ENCODE results near the gene USP31. TPM values are rescaled to one million over a fixed set of nuclear protein-coding genes. Genes with fewer than 3 reads are reported as not detected.
"Not testable (repeated sequence)": the region's sequence is repeated elsewhere in the genome, so short reads cannot be mapped to it uniquely, and the experiment has no call there.

The USP31 gene
- total RNA-seq, 1 experiment from 2014 or later, result 6.7 TPM

DNA sequence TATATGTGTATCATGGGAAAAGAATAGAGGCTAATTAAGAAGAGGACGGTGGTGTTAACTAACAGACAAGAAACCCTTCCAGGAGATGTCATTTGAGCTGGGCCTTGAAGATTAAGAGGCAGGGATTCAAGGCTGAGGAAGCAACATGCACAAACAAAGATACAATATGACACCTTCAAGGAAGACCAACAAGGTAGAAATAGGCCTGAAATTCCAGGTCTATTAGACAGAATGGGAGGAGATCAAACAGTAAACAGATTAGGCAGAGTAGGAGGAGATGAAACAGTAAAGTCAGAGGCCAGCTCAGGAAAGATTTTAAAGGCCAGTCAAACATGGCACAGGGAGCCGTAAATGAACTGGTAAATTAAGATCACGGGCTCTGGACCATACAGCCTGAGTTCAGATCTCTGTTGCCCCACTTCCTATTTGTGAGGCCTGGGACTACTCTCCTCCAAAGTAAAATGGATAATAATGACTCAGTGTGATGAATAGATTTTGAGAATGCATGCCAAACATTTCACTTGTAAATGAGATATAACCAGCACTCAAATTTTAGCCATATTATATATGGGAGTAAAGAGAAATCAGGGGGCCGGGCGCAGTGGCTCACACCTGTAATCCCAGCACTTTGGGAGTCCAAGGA is 38.9 kb downstream of the USP31 start:
- no peak for DNase-seq (ENCODE audit: low read depth)
- in situ Hi-C loops (cut with HindIII; ENCODE audit: low pct_unique_long_range_greater_than_20kb, low sequenced_read_pairs), result no loop called here

DNA sequence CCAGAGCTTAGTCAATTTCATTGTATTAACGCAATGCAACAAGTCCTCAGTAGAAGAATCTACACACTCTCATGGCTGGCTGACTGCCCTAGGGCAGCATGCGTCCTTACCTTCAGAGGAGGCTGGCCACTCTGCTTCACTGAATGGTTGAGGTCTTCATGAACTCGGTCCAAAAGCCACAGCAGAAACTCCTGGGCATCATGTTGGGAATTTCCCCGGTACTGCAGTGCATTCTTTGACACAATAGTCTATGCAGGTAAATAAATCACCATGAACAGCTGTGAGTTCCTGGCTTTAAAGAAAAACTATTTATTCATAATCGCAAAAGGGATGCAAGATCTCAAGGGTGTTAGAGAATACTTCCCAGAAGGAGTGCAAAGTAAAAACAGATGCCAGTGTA is 41.3 kb downstream of the USP31 start:
- peak; percentile 5 for DNase-seq (ENCODE audit: low read depth)
- in situ Hi-C loops (cut with HindIII; ENCODE audit: low pct_unique_long_range_greater_than_20kb, low sequenced_read_pairs), result no loop called here

DNA sequence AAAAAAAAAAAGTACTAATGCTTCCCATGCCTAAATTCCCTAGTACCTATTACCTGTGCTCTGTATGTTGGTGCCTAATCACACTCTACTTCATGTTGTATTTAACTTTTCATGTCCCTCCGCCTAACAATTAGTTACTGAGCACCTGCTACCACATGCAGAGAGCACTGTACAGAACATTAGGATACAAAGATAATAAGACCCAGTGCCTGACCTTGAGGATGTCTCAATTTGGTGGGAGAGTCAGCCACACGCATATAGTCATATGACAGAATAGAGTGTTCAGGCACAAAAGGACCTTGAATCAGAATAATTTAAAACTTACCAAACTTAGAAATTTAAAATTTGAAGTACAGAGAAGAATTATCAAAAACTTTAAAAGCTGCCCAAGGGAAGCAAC is 42.1 kb downstream of the USP31 start:
- in situ Hi-C loops (cut with HindIII; ENCODE audit: low pct_unique_long_range_greater_than_20kb, low sequenced_read_pairs), result no loop called here
- DNase-seq (ENCODE audit: low read depth), result no peak

DNA sequence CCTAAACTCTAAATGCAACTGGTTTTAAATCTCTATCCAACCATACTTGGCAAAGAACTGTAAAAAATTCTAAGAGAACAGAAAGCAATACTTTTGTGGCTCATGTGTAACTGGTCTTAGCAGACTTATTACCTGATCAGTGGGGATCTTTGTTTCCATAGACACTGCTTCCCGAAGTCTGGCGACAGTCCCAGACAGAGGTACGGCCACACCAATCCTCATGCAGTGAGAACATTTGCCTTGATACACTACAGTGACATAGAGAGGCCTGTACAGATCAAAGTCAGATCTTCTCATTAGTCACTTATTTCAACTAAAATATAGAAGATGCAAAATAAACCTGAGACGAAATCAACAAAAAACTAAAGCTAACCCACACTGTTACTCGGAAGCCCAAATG is 43.9 kb downstream of the USP31 start:
- in situ Hi-C loops (cut with HindIII; ENCODE audit: low pct_unique_long_range_greater_than_20kb, low sequenced_read_pairs), result no loop called here
- no peak for DNase-seq (ENCODE audit: low read depth)

DNA sequence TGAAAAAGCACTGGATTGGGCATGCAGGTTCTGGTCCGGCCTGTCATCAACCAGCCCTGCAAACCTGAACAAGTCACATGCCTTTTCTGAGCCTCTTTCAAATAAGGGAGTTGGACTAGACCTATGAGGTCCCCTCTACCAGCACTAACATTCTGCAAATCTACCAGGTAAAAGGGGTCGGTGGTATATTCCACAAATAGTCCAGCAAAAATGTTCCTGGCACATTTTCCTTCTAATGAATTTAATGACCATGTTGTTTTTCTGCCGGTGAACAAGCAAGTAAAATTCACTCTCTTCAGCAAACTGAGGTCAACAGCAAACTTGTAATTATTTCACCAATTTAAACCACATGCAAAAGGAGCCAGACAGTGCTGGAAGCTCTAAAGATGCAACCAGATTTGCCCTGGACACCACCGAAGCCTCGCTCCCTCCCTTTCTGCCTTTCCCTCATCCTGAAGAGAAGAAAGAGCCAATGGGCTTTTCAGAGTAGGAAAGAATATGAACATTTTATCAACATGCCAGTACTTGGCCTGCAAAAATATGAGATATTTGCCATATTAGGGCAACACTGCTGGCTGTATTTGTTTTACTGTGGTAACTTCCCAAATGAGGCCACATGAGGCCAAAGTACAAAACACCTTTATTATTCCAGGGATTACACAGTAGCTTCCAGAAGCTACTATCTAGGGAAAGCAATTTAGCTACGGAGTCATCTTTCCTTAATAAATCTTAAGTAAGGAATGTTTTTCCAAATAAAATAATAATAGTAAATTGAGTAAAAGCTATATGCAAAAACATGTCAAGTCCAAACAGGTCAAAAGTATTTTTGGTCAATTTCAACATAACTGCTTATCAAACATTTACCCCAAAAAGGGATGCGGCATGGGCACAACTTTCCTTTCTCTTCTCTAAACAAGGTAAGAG is 45.0 kb downstream of the USP31 start:
- DNase-seq (ENCODE audit: low read depth), result no peak
- in situ Hi-C loops (cut with HindIII; ENCODE audit: low pct_unique_long_range_greater_than_20kb, low sequenced_read_pairs), result no loop called here

DNA sequence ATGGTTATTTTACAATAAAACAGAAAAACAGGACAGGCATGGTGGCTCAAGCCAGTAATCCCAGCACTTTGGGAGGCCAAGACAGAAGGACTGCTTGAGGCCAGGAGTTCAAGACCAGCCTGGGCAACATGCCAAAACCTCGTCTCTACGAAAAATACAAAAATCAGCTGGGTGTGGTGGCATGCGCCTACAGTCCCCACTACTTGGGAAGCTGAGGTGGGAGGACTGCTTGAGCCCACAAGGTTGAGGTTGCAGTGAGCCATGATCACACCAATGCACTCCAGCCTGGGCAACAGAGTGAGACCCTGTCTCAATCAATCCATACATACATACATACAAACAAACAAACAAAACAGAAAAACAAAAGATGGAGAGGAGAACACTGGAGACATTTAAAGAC is 45.6 kb downstream of the USP31 start:
- DNase-seq (ENCODE audit: low read depth), result no peak
- in situ Hi-C loops (cut with HindIII; ENCODE audit: low pct_unique_long_range_greater_than_20kb, low sequenced_read_pairs), result no loop called here

DNA sequence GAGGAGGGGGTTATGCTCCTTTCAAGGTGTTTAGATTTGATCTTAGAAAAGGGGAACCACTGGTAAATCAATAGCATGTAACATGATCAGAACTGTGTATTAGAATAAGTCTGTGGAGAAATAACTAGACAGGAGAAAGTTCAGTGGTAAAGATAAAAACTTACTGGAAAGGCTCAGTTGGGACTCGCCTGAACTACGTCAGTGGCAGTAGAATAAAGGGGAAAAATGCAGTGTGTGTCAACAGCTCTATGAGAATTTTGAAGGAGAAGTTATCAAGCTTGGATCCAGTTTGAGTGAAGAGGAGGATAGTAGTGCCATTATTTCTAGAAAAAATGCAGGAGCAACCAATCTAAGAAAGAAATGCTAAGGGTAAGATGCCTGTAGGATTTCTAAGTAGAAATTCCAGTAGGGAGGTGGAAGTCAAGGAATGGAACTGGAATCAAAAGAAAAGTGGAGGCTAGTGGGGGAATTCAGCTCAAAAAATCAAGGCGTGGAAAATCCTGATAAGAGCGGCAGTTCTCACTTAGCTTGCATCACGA is 48.2 kb downstream of the USP31 start:
- in situ Hi-C loops (cut with HindIII; ENCODE audit: low pct_unique_long_range_greater_than_20kb, low sequenced_read_pairs), result no loop called here
- no peak for DNase-seq (ENCODE audit: low read depth)

DNA sequence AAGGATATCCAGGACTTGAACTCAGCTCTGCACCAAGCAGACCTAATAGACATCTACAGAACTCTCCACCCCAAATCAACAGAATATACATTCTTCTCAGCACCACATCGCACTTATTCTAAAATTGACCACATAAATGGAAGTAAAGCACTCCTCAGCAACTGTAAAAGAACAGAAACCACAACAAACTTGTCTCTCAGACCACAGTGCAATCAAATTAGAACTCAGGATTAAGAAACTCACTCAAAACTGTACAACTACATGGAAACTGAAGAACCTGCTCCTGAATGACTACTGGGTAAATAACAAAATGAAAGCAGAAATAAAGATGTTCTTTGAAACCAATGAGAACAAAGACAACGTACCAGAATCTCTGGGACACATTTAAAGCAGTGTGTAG is 52.8 kb downstream of the USP31 start:
- in situ Hi-C loops (cut with HindIII; ENCODE audit: low pct_unique_long_range_greater_than_20kb, low sequenced_read_pairs); DNase-seq (ENCODE audit: low read depth): not testable (repeated sequence)

DNA sequence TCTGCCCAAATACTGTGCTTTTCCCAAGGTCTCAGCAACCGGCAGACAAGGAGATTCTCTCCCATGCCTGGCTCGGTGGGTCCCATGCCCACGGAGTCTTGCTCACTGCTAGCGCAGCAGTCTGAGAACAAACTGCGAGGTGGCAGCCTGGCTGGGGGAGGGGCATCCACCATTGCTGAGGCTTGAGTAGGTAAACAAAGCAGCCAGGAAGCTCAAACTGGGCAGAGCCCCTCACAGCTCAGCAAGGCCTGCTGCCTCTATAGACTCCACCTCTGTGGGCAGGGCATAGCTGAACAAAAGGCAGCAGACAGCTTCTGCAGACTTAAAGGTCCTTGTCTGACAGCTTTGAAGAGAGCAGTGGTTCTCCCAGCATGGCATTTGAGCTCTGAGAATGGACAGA is 55.1 kb downstream of the USP31 start:
- DNase-seq (ENCODE audit: low read depth); in situ Hi-C loops (cut with HindIII; ENCODE audit: low pct_unique_long_range_greater_than_20kb, low sequenced_read_pairs): not testable (repeated sequence)

DNA sequence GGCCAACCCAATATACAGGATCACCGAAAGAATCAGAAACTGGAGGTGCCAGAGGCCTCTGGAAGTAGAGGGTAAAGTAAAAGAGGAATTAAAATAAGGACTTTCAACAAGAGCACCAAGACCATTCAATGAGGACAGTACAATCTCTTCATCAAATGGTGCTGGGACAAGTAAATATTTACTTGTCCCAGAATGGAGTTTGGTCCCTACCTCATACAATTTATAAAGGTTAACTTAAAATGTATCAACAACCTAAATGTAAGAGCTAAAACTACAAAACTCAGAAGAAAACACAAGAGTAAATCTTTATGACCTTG is 56.5 kb downstream of the USP31 start:
- no peak for DNase-seq (ENCODE audit: low read depth)
- in situ Hi-C loops (cut with HindIII; ENCODE audit: low pct_unique_long_range_greater_than_20kb, low sequenced_read_pairs), result no loop called here

DNA sequence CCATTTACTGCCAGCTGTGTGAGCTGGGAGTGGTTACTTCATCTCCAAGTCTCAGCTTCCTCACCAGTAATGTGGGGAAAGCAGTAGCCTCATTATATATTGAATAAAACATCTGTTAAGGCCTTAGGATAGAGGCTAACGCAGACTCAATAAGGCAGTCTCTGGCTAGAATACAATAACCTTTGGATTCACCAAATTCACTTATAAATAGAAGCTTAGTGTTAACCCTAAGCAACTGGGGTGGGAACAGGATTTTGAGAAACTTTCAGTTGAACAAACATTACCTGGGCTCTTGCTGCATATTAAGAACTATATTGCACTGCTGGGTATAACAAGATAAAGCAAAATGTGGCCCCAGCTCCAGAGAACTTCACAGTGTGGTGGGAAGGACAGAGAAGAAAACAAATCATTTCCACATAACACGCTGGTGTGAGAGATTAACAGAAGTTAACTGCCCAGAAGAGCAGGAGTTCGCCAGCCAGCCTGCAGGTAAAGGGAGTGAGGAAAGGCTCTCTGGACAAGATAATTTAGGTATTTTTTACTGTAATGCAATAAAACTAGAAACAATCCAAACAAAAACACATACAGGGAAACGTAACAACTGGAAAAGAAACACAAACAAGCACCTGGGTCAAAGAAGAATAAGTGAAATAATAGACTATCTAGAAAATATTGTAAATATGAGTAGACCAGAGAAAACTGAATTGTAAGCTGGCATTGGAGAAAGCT is 57.0 kb downstream of the USP31 start:
- in situ Hi-C loops (cut with HindIII; ENCODE audit: low pct_unique_long_range_greater_than_20kb, low sequenced_read_pairs), result no loop called here
- DNase-seq (ENCODE audit: low read depth), result no peak

DNA sequence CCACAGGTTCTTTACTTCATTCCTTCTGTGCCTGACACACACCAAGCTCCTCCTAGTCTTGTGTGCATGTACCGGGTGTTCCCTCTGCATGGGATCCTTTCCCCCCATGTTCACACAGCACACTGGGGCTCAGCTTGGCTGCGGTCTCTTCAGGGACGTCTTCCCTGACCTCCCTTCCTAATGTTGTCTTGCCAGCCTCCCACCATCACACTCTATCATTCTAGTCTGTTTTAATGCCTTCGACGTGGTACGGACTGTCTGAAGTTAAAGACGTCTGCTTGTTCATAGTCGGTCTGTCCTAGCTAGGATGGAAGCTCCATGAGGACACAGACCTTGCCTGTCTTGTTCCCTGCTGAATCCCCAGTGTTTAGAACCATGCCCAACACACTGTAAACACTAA is 60.1 kb downstream of the USP31 start:
- no peak for DNase-seq (ENCODE audit: low read depth)
- in situ Hi-C loops (cut with HindIII; ENCODE audit: low pct_unique_long_range_greater_than_20kb, low sequenced_read_pairs), result no loop called here

DNA sequence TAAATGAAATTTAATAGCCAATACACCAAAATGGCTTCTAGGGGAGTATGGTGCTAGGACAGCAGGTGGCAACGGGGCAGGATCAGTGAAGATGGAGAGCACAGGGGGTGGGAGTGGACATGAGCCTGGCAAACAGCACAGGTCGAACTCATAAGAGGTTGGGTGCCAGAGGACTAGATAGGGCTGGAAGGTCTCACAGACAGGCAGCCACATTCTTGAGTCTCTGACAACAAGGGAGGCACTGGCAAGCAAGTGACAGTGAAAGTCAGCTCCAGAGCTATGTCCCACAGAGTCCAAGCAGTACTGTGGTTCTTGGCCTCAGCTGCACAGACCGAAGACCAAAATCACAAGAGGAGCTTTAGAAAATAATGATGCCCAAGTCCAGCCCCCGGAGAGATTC is 61.2 kb downstream of the USP31 start:
- no peak for DNase-seq (ENCODE audit: low read depth)
- in situ Hi-C loops (cut with HindIII; ENCODE audit: low pct_unique_long_range_greater_than_20kb, low sequenced_read_pairs), result no loop called here

DNA sequence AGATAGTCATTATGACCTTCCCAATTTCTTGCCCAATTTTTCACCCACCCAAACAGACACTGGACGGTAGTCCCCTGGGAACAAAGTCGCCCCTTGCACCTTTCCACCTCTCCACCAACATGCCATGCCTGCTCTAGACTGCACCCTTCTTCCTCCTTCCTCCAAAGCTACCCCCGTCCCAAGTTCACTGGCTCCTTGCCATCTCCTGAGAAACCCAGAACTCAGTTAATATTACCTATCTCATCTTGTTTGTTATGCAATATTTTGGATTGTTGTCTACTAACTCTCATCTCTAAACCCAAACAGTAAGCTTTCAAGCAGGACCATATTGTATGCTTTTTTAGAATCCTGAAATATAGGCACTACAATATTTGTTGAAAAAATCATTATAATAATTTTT is 63.3 kb downstream of the USP31 start:
- no peak for DNase-seq (ENCODE audit: low read depth)

DNA sequence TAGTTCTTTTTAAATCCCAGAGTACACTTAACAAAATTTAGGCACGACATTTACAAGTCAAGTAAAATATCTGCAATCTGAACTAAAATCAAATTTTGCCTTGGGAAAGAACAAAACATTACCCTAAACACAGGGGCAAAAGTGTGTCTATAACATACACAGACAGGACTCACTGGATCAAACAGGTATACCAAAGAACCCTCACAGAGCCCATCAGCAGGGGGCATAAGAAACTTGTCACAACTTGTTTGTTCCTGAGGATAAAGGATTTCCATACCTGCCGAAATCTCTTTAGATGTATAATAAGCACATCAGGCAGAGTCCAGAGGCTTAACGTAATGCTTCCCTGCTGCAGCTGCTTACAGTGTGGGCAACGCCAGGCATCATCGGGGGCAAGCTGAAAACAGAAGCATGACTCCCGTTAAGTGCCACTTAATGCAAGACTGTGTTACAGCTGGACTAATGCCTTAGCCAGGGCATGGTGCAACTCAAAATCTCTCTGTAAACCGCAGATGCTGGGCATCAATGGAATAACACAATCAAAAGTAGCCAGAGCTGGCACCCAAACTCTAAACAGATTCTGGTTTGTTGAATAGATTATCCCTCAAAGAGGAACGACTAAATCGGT is 67.0 kb downstream of the USP31 start:
- DNase-seq (ENCODE audit: low read depth), result no peak
- in situ Hi-C loops (cut with HindIII; ENCODE audit: low pct_unique_long_range_greater_than_20kb, low sequenced_read_pairs), result no loop called here

More for the DNA sequence above, 63.3 kb downstream of the USP31 start:
- in situ Hi-C loops (cut with HindIII; ENCODE audit: low pct_unique_long_range_greater_than_20kb, low sequenced_read_pairs), result no loop called here

DNA sequence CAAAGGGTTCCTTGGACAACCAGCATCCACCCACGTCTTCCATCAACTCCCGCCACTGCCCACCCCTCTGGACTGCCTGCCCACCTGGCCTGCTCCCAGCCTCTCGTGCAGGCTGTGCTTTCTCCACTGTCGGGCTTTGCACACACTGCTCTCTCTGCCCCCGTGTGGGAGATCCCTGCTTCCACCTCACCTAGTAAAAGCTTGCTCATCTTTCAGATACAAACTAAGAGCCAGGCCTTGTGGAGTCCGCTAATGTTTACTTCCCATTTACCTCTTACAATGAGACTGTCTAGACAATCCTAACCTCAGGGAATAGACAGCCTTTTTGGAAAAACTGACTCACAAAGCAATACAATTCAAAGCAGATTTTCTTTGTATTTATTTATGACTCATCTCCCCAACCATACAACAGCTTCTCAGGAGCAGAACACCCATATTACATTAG is 67.6 kb downstream of the USP31 start:
- in situ Hi-C loops (cut with HindIII; ENCODE audit: low pct_unique_long_range_greater_than_20kb, low sequenced_read_pairs), result no loop called here
- peak; percentile 24 for DNase-seq (ENCODE audit: low read depth)

DNA sequence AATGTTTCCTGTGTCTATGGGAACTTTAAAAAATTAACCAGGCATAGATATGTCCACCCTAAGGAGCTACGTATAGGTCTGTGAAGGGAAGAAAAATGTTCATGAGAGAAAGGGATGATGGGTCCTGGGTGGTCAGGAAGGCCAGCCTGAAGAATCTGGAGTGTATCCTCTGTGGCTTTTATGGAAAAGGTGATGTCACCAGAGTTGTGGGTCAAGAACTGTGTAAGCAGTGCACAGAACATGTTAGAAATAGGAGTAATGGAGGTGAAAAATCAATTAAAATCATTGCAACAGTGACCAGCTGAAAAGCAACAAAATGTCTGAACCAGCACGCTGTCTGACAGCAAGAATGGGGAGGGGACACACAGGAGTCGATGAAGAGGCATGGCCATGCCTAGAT is 68.5 kb downstream of the USP31 start:
- in situ Hi-C loops (cut with HindIII; ENCODE audit: low pct_unique_long_range_greater_than_20kb, low sequenced_read_pairs), result no loop called here
- DNase-seq (ENCODE audit: low read depth), result no peak

DNA sequence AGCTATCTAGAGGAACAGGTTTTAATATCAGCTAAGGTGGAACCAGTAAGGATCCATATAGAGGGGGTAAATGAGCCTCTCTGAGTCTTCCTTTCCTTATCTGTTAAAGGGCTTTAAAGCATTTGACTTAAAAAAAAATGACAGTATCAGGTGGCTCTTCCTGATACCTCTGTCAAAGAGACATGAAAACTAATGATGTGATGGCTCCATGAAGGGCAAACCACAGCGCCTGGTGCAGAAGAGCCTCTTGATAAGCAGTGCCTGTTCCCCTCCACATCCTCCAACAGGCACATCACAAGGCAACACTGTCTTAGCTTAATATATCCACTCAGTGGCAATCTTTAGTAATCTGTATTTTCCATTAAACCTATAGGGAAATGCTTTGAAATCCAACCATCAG is 68.9 kb downstream of the USP31 start:
- DNase-seq (ENCODE audit: low read depth), result no peak
- in situ Hi-C loops (cut with HindIII; ENCODE audit: low pct_unique_long_range_greater_than_20kb, low sequenced_read_pairs), result no loop called here
